Measurements from ENCODE around the gene GARIN1A.
"Not testable (repeated sequence)": the region's sequence is repeated elsewhere in the genome, so short reads cannot be mapped to it uniquely, and the experiment has no call there.

GARIN1A gene

DNA sequence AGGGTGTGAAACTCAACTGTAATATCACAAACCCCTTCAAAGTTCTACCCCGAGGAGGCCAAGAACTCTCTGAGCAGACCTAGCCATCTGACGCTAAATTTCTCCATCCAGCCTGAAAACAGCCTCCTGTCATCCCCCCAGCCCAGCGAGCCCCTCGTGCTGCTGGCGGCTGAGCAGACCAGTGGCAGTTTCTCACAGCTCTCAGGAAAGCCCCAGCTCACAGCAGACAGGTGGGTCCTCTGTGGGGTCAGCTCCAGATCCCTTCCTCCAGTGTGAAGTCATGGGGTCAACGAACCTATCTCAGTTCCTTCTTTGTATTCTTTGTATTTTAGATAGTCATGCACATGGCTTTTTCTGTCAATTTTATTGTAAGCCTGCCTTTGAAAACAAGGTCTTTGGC lies 7.8 kb downstream of the GARIN1A start:
- Histone ChIP-seq H3K4me3 (no peak overlapping the region), H3K27ac (no peak overlapping the region)
- no peak for DNase-seq (ENCODE audit: low spot score)
- TF ChIP-seq, protein P1, sequence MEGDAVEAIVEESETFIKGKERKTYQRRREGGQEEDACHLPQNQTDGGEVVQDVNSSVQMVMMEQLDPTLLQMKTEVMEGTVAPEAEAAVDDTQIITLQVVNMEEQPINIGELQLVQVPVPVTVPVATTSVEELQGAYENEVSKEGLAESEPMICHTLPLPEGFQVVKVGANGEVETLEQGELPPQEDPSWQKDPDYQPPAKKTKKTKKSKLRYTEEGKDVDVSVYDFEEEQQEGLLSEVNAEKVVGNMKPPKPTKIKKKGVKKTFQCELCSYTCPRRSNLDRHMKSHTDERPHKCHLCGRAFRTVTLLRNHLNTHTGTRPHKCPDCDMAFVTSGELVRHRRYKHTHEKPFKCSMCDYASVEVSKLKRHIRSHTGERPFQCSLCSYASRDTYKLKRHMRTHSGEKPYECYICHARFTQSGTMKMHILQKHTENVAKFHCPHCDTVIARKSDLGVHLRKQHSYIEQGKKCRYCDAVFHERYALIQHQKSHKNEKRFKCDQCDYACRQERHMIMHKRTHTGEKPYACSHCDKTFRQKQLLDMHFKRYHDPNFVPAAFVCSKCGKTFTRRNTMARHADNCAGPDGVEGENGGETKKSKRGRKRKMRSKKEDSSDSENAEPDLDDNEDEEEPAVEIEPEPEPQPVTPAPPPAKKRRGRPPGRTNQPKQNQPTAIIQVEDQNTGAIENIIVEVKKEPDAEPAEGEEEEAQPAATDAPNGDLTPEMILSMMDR (IDR thresholded peaks at IDR 0.05): no peak

DNA sequence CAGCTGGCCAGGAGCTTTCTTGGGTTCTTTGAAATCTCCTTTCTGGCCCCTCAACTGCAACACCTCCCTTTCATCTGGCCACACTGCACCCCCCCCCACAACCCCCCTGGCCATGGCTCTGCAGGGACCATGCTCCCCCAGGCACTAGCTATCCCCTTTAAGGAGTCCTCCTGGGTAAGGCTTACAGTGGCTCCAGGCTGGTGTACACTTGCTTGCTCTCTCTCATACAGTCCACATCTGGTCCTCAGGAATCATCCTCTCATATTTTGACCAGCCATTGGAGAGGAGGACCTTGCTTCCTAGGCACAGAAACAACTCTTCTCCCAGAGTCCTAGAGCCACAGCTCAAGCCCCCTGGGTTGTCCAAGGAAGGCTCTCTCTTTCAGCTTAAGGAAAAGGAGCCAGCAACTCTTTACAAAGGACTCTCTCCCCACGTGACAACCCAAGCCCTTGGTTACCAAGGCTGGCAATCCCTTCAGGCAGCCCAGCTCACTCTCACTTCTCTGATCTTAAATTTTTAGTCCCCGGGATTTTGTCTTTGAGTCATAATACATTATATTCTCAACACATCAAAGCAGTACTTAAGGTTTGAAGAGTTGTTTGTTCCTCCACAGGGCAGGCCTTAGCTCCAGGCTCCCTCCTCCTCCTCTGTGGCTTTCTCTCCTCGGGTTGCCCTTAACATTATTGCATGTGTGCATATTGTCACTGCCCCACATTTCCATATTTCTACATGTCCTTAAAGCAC lies 9.9 kb downstream of the GARIN1A start:
- Histone ChIP-seq H3K4me3 (no peak overlapping the region), H3K27ac (no peak overlapping the region)
- TF ChIP-seq, protein P1 (IDR thresholded peaks at IDR 0.05): no peak
- no peak for DNase-seq (ENCODE audit: low spot score)

DNA sequence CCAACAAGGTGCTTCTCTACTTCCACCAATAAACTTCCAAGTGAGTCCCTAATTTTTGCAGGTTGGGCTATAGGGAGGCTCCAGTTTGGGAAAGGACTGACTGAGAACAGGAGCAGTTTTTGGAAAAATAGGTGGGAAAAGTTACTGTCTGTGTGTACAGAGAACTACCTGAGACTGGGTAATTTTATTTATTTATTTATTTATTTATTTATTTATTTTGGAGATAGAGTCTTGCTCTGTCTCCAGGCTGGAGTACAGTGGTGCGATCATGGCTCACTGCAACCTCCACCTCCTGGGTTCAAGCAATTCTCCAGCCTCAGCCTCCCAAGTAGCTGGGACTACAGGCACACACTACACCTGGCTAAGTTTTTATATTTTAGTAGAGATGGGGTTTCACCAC lies 11.2 kb downstream of the GARIN1A start:
- H3K4me3 ChIP-seq; H3K27ac ChIP-seq; DNase-seq (ENCODE audit: low spot score): not testable (repeated sequence)

DNA sequence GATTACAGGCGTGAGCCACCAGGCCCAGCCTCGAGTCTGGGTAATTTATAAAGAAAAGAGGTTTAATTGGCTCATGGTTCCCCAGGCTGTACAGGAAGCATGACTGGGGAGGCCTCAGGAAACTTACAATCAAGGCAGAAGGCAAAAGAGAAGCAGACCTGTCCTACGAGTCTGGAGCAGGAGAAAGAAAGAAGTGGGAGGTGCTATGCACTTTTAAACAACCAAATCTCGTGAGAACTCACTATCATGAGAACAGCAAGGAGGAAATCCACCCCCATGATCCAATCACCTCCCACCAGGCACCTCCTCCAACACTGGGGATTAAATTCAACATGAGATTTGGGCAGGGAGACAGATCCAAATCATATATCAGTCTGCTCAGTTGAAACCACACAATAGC lies 11.6 kb downstream of the GARIN1A start:
- not testable (repeated sequence) for H3K4me3 ChIP-seq; H3K27ac ChIP-seq; DNase-seq (ENCODE audit: low spot score)

DNA sequence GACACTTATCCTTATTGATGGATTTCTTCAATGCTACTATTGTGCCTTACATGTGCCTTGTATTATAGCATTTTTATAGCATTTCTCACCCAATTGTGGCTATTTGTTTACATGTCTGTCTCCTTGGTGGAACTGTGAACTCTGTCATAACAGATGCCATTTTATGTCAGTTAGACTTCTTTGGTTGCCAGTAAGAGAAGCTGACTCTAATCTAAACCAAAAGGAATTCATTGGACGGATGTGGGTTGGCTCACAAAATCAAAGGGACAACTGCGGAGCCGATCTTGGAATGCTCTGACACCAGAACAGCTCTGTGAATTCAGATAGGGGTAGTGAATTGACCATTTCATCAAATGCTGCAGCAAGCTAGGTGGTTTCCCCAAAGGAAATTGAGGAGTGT lies 15.0 kb downstream of the GARIN1A start:
- TF ChIP-seq, protein P1 (IDR thresholded peaks at IDR 0.05): no peak
- DNase-seq (ENCODE audit: low spot score): no peak
- H3K27ac ChIP-seq: no peak overlapping the region
- no peak overlapping the region for H3K4me3 ChIP-seq

DNA sequence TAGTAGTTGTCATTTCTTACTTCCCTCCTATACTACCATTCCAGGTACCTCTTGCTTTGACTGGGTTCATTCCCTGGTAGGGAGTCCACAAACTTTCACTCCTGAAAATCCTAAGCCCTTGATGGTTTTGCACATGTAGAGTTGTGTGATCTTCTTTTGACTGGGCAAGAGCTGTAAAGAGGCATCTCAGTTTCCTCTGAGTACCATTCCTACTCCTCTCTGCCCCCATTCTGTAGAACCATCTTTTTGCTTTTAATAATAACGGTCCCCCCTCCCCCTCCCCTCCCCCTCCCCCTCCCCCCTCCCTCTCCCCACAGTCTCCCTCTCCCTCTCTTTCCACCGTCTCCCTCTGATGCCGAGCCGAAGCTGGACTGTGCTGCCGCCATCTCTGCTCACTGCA lies 16.4 kb downstream of the GARIN1A start:
- Histone ChIP-seq H3K4me3 (no peak overlapping the region), H3K27ac (no peak overlapping the region)
- no peak for DNase-seq (ENCODE audit: low spot score)
- TF ChIP-seq, protein P1 (IDR thresholded peaks at IDR 0.05): no peak

DNA sequence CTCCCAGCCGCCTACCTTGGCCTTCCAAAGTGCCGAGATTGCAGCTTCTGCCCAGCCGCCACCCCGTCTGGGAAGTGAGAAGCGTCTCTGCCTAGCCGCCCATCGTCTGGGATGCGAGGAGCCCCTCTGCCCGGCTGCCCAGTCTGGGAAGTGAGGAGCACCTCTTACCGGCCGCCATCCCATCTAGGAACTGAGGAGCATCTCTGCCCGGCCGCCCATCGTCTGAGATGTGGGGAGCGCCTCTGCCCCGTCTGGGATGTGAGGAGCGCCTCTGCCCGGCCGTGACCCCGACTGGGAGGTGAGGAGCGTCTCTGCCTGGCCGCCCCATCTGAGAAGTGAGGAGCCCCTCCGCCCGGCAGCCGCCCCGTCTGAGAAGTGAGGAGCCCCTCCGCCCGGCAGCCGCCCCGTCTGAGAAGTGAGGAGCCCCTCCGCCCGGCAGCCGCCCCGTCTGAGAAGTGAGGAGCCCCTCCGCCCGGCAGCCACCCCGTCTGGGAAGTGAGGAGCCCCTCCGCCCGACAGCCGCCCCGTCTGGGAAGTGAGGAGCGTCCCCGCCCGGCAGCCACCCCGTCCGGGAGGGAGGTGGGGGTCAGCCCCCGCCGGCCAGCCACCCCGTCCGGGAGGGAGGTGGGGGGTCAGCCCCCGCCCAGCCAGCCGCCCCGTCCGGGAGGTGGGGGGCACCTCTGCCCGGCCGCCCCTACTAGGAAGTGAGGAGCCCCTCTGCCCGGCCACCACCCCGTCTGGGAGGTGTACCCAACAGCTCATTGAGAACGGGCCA lies 17.3 kb downstream of the GARIN1A start:
- not testable (repeated sequence) for H3K27ac ChIP-seq; DNase-seq (ENCODE audit: low spot score); H3K4me3 ChIP-seq

DNA sequence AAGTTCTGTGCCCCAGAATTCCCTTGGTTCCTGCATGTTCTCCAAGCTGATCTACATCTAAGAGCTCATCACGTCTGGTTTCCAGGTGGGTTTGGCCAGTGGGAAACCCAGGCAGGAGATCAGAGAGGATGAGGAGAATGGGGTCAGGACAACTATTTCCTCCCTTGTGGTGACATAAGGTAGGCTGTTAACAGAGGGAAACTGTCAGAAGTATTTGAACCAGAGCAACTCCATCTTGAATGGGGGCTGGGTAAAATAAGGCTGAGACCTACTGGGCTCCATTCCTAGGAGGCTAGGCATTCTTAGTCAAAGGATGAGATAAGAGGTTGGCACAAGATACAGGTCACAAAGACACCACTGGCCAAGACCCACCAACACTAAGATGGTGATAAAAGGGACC lies 19.1 kb downstream of the GARIN1A start:
- TF ChIP-seq, protein P1 (IDR thresholded peaks at IDR 0.05): no peak
- DNase-seq (ENCODE audit: low spot score): no peak
- Histone ChIP-seq H3K4me3 (no peak overlapping the region), H3K27ac (no peak overlapping the region)
